Cardiac fibroblast (primary cell): ENCODE measurements around the gene SMYD5.

Experiments
- DNase-seq, 2 donors: peaks; one replicate each; pipeline versions ENCODE4 v3.0.0 to v3.0.0-alpha.2; 2010; ENCODE audit warnings: low read depth in 2 of 2
- H3K4me3 ChIP-seq, 2 donors: replicated peaks in 1 of 2; 1 replicate in 1 of 2; 2 replicates in 1 of 2; pipeline ENCODE4 v1.5.1; 2011; ENCODE audit warnings: low read depth in 2 of 2, low read length in 2 of 2, mild to moderate bottlenecking in 2 of 2, moderate library complexity in 1 of 2
- CTCF ChIP-seq: IDR thresholded peaks from one replicate; pipeline ENCODE4 v1.5.1; 2011; ENCODE audit warnings: low read depth, mild to moderate bottlenecking, low read length, inconsistent platforms

Gene SMYD5

GRCh38 chr2:73218298-73218697 lies 4.3 kb downstream of the SMYD5 start:
- no peak overlapping the region for H3K4me3 ChIP-seq
- peak in 1 of 2 donors; percentile 59 for DNase-seq
- no peak for TF ChIP-seq CTCF

GRCh38 chr2:73223821-73224220 lies 9.8 kb downstream of the SMYD5 start:
- no peak for TF ChIP-seq CTCF
- H3K4me3 ChIP-seq: no peak overlapping the region
- DNase-seq: no peak

- TF ChIP-seq CTCF: no peak
- peak in 1 of 2 donors; percentile 23 for DNase-seq
- no peak overlapping the region for H3K4me3 ChIP-seq
These were observed 11.7 kb downstream of the SMYD5 start for GRCh38 chr2:73225513-73226360.

GRCh38 chr2:73227086-73227485 lies 13.0 kb downstream of the SMYD5 start:
- DNase-seq: no peak
- H3K4me3 ChIP-seq: no peak overlapping the region
- TF ChIP-seq CTCF: no peak

- no peak for TF ChIP-seq CTCF
These were observed 14.6 kb downstream of the SMYD5 start for GRCh38 chr2:73228631-73229030.

GRCh38 chr2:73232403-73233153 lies 18.5 kb downstream of the SMYD5 start:
- DNase-seq: peak in 1 of 2 donors; percentile 10
- no peak for TF ChIP-seq CTCF
- peak overlapping the region; percentile 70 to 93 for H3K4me3 ChIP-seq

More at GRCh38 chr2:73228631-73229030, 14.6 kb downstream of the SMYD5 start:
- no peak overlapping the region for H3K4me3 ChIP-seq
- DNase-seq: no peak
